IMR-90 (cell line): ENCODE data around the gene IGSF10. TPM values are rescaled to one million over a fixed set of nuclear protein-coding genes. Genes with fewer than 3 reads are reported as not detected.

Source experiments
- ATAC-seq: fragments of 200-7000 bp; cut with Tn5 transposase; 2 replicates; pipeline ENCODE4 v1.9.1; 2020; ENCODE audit warnings: low read depth, mild to moderate bottlenecking, moderate library complexity
- BruUV-seq: library from RNA; stranded (reverse); fragments of 400-500 nt; replicated peaks from 2 replicates; lab custom pipeline; 2021; lab: Mats Ljungman, UMichigan
- CTCF ChIA-PET: fragments of 300-600 bp; formaldehyde crosslinking; extraction: SDS; loops from one replicate; lab custom pipeline; 2021; ENCODE audit warnings: antibody characterized with exemption; lab: Yijun Ruan, JAX
- POLR2A ChIA-PET: fragments of 300-600 bp; sonication (Branson Sonifier 250); formaldehyde crosslinking; loops from one replicate; lab custom pipeline; 2022; ENCODE audit warnings: antibody characterized with exemption; ENCODE audit not compliant: unreplicated experiment; lab: Charles Lee
- DNase-seq: peaks from one replicate; pipeline ENCODE4 v3.0.0; 2013
- H2AFZ ChIP-seq: replicated peaks from 2 replicates; pipeline ENCODE3; 2013; ENCODE audit warnings: low read length, mild to moderate bottlenecking; ENCODE audit not compliant: poor library complexity
- H2AK5ac ChIP-seq: 2 replicates; pipeline ENCODE4 v1.6.1; 2013; ENCODE audit warnings: low read depth, low read length, inconsistent platforms
- H2AK9ac ChIP-seq: replicated peaks from 2 replicates; pipeline ENCODE3; 2013; ENCODE audit warnings: mild to moderate bottlenecking, low read depth, low read length, moderate library complexity; ENCODE audit not compliant: poor library complexity
- H2BK120ac ChIP-seq: 2 replicates; pipeline ENCODE4 v1.6.1; 2013; ENCODE audit warnings: low read depth, low read length, inconsistent platforms
- H2BK15ac ChIP-seq: 3 replicates; pipeline ENCODE4 v1.6.1; 2013; ENCODE audit warnings: low read depth, low read length, inconsistent platforms
- H2BK20ac ChIP-seq: 2 replicates; pipeline ENCODE4 v1.6.1; 2013; ENCODE audit warnings: low read depth, mild to moderate bottlenecking, inconsistent platforms, low read length, moderate library complexity
- H2BK5ac ChIP-seq: 2 replicates; pipeline ENCODE4 v1.6.1; 2013; ENCODE audit warnings: mild to moderate bottlenecking, low read depth, low read length, inconsistent platforms; ENCODE audit not compliant: poor library complexity, severe bottlenecking
- H3K14ac ChIP-seq: replicated peaks from 2 replicates; pipeline ENCODE4 v1.6.1; 2013; ENCODE audit warnings: low read depth, low read length, inconsistent platforms
- H3K18ac ChIP-seq: 2 replicates; pipeline ENCODE4 v1.6.1; 2013; ENCODE audit warnings: low read depth, low read length, control low read depth
- H3K23ac ChIP-seq: 2 replicates; pipeline ENCODE4 v1.6.1; 2013; ENCODE audit warnings: low read depth, low read length, inconsistent platforms
- H3K27ac ChIP-seq: 2 replicates; pipeline ENCODE4 v1.5.1; 2013; ENCODE audit warnings: mild to moderate bottlenecking, control low read depth, low read length; ENCODE audit not compliant: insufficient read depth
- H3K27me3 ChIP-seq: 2 replicates; pipeline ENCODE4 v1.6.1; 2013; ENCODE audit warnings: low read length; ENCODE audit not compliant: control insufficient read depth, insufficient read depth
- H3K36me3 ChIP-seq: 2 replicates; pipeline ENCODE4 v1.6.1; 2013; ENCODE audit warnings: low read length, mixed read lengths; ENCODE audit not compliant: control insufficient read depth, insufficient read depth
- H3K4ac ChIP-seq: 2 replicates; pipeline ENCODE4 v1.6.1; 2013; ENCODE audit warnings: low read depth, low read length, inconsistent platforms
- H3K4me1 ChIP-seq: 2 replicates; pipeline ENCODE4 v1.6.1; 2013; ENCODE audit warnings: low read length, mixed read lengths; ENCODE audit not compliant: control insufficient read depth, insufficient read depth
- H3K4me2 ChIP-seq: 2 replicates; pipeline ENCODE4 v1.6.1; 2013; ENCODE audit warnings: low read depth, mild to moderate bottlenecking, control low read depth, low read length, moderate library complexity
- H3K4me3 ChIP-seq: 2 replicates; pipeline ENCODE4 v1.5.1; 2013; ENCODE audit warnings: low read depth, mild to moderate bottlenecking, control low read depth, low read length, moderate library complexity; ENCODE audit not compliant: insufficient read depth
- H3K56ac ChIP-seq: 2 replicates; pipeline ENCODE4 v1.6.1; 2013; ENCODE audit warnings: low read length, inconsistent platforms; ENCODE audit not compliant: insufficient read depth; ENCODE audit errors: extremely low read depth
- H3K79me1 ChIP-seq, 2 experiments: 2 replicates each; pipeline ENCODE4 v1.6.1; 2013; ENCODE audit warnings: low read length in 2 of 2, inconsistent platforms in 1 of 2, low read depth in 1 of 2
- H3K9ac ChIP-seq: 2 replicates; pipeline ENCODE4 v1.6.1; 2013; ENCODE audit warnings: low read depth, low read length, control low read depth
- H3K9me1 ChIP-seq: 2 replicates; pipeline ENCODE4 v1.6.1; 2013; ENCODE audit warnings: low read length, inconsistent platforms; ENCODE audit not compliant: insufficient read depth
- H3K9me3 ChIP-seq: 2 replicates; pipeline ENCODE4 v1.6.1; 2013; ENCODE audit warnings: low read length; ENCODE audit not compliant: control insufficient read depth, insufficient read depth
- H4K20me1 ChIP-seq: 2 replicates; pipeline ENCODE4 v1.6.1; 2013; ENCODE audit warnings: low read length, inconsistent platforms; ENCODE audit not compliant: insufficient read depth
- H4K5ac ChIP-seq: 2 replicates; pipeline ENCODE4 v1.6.1; 2013; ENCODE audit warnings: mild to moderate bottlenecking, low read depth, low read length, control low read depth
- H4K8ac ChIP-seq, 2 experiments: 2 replicates each; pipeline ENCODE4 v1.6.1; 2013; ENCODE audit warnings: low read depth in 2 of 2, low read length in 2 of 2, control low read depth in 1 of 2, inconsistent platforms in 1 of 2
- H4K91ac ChIP-seq: 2 replicates; pipeline ENCODE4 v1.6.1; 2013; ENCODE audit warnings: low read depth, low read length, inconsistent platforms; ENCODE audit not compliant: insufficient read depth
- CEBPB ChIP-seq: IDR thresholded peaks from 2 replicates; pipeline ENCODE4 v1.6.1; 2012; ENCODE audit warnings: low read depth, low read length, improper control_type of control experiment
- CHD1 ChIP-seq: IDR thresholded peaks from 2 replicates; pipeline ENCODE4 v1.6.1; 2012; ENCODE audit warnings: low read depth, low read length, improper control_type of control experiment
- NFE2L2 ChIP-seq: fragments of 150-350 bp; IDR thresholded peaks from 2 replicates; pipeline ENCODE4 v1.6.1; 2016; ENCODE audit warnings: low read depth, mild to moderate bottlenecking, low read length
- POLR2A ChIP-seq: IDR thresholded peaks from 2 replicates; pipeline ENCODE4 v1.6.1; 2012; ENCODE audit warnings: mild to moderate bottlenecking, low read depth, low read length
- RFX5 ChIP-seq: IDR thresholded peaks from 2 replicates; pipeline ENCODE4 v1.8.0; 2012; ENCODE audit warnings: low read depth, mild to moderate bottlenecking, low read length, moderate library complexity
- SMC3 ChIP-seq: fragments of 150-350 bp; IDR thresholded peaks from 2 replicates; pipeline ENCODE4 v1.6.1; 2016; ENCODE audit warnings: low read depth, mild to moderate bottlenecking, antibody characterized with exemption, low read length, moderate library complexity
- WGBS, 2 experiments: methylation state at CpG; one replicate each; pipeline versions ENCODE4 v1.1.5 to v1.1.7; 2013; ENCODE audit warnings: missing lambda C conversion rate in 2 of 2; ENCODE audit not compliant: insufficient read length in 1 of 2; ENCODE audit errors: extremely low coverage in 2 of 2; 5-methylcytosine and 5-hydroxymethylcytosine counted together
- dilution Hi-C: fragments of 300-500 bp; cut with HindIII; formaldehyde crosslinking; loops from one replicate; pipeline ENCODE4 v1.14.3; 2018; ENCODE audit warnings: low sequenced_read_pairs; ENCODE audit not compliant: unreplicated experiment
- in situ Hi-C: fragments of 300-500 bp; cut with MboI; formaldehyde crosslinking; loops from 3 replicates; pipeline ENCODE4 v1.14.3; 2019; ENCODE audit warnings: low sequenced_read_pairs, inconsistent platforms, mixed read lengths
- intact Hi-C: fragments of 100-400 bp; cut with micrococcal nuclease; formaldehyde crosslinking; loops from 2 replicates; pipeline ENCODE4 v1.10.0; 2022
- polyA plus RNA-seq, 3 experiments: library from polyadenylated mRNA; depleted of rRNA; stranded (reverse); fragments of >200 nt; gene quantifications; 2 replicates each; pipeline ENCODE4 v1.2.3, GENCODE V29; 2012; ENCODE audit warnings: low replicate concordance in 1 of 3
- total RNA-seq: library from RNA; depleted of rRNA; stranded (reverse); fragments of >200 nt; gene quantifications from 2 replicates; pipeline ENCODE4 v1.2.3, GENCODE V29; 2012
- TF ChIP-seq, protein P1 (sequence below): conservative IDR thresholded peaks from 2 replicates; pipeline ENCODE4 v1.5.1; 2012; ENCODE audit warnings: mild to moderate bottlenecking, low read depth, low read length, improper control_type of control experiment

IGSF10 gene
- total and polyA plus RNA-seq, 2 of the 4 experiments (the other 2 are of a cell fraction), result under 0.01 to 0.07 TPM

DNA sequence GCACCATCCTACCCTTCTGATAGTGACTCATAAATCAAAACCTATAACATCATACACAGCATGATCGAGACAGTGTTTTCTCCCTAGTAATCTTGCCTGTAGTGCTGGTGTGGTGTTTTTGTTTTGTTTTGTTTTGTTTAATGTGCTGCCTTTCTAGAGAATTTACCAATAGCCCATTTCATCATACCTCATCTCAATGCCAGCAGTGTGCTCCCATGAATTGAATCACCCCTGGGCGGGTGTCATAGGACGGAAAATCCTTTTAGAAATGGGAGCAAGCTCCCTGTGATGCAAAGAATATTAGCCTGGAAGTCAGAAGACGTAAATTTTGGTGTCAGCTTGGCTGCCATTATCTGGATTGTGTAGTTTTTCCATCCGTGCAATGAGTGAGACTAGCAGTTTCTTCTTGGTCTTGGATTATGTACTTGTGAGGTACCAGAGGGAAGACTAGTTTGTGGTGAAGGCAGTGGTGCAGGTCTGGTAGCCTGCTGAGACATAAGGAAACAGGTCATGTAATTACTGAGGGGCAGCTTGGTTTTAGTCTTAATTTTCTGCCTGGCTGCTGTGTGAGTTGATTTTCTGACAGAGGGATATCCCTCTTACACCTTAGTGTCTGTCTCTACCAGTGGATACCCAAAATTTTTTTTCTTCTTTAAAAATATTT, 29.9 kb downstream of the IGSF10 start:
- 100% methylated on average over 3 of the region's 5 CpGs; no CpG with 5 or more reads in 1 of the 2 experiments for WGBS, 2 experiments
- in situ Hi-C loops (loop anchor here (10.0 kb wide), 1 partner anchor 206 kb away; no protein-coding TSS in a partner anchor), intact Hi-C loops (loop anchor here (10.0 kb wide), 1 partner anchor 266 kb away; no protein-coding TSS in a partner anchor), dilution Hi-C loops (no loop called here)
- no TSS peak for BruUV-seq
- Histone ChIP-seq H3K79me1 (no peaks in the 10 kb centered on the region), H2AK5ac (peak overlapping the region; percentile 68; the same call in 1 of the 2 replicates), H3K4me3 (no peak overlapping the region), H2BK15ac (no peak overlapping the region), H4K91ac (no peak overlapping the region), H3K9me3 (no peaks in the 10 kb centered on the region), H3K14ac (no peak overlapping the region), H2AK9ac (peak overlapping the region; percentile 78), H2BK20ac (no peak overlapping the region; the same call in 1 of the 2 replicates), H4K5ac (0 out of 2 replicates have a peak overlapping the region, but pooled peaks have one; percentile 20), H4K20me1 (no peaks in the 10 kb centered on the region), H3K9ac (no peak overlapping the region), H3K36me3 (no peaks in the 10 kb centered on the region), H3K18ac (peak overlapping the region; percentile 9; the same call in 1 of the 2 replicates), H3K4me2 (no peak overlapping the region), H3K23ac (no peak overlapping the region), H2AFZ (no peak overlapping the region), H3K4ac (0 out of 2 replicates have a peak overlapping the region, but pooled peaks have one; percentile 7), H3K56ac (no peak overlapping the region), H2BK5ac (no peak overlapping the region), H3K9me1 (peaks cover 13% of the 10 kb centered on the region), H3K4me1 (peaks cover 6% of the 10 kb centered on the region), H3K27me3 (no peaks in the 10 kb centered on the region), H3K27ac (no peak overlapping the region), H4K8ac (peak overlapping the region in 1 of 2 experiments; percentile 31; a peak in 2 of 4 replicates), H2BK120ac (peak overlapping the region; percentile 30)
- no peak for DNase-seq
- TF ChIP-seq, protein P1, sequence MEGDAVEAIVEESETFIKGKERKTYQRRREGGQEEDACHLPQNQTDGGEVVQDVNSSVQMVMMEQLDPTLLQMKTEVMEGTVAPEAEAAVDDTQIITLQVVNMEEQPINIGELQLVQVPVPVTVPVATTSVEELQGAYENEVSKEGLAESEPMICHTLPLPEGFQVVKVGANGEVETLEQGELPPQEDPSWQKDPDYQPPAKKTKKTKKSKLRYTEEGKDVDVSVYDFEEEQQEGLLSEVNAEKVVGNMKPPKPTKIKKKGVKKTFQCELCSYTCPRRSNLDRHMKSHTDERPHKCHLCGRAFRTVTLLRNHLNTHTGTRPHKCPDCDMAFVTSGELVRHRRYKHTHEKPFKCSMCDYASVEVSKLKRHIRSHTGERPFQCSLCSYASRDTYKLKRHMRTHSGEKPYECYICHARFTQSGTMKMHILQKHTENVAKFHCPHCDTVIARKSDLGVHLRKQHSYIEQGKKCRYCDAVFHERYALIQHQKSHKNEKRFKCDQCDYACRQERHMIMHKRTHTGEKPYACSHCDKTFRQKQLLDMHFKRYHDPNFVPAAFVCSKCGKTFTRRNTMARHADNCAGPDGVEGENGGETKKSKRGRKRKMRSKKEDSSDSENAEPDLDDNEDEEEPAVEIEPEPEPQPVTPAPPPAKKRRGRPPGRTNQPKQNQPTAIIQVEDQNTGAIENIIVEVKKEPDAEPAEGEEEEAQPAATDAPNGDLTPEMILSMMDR, result no peak
- TF ChIP-seq CEBPB (no peak), RFX5 (no peak), NFE2L2 (no peak), POLR2A (no peak), SMC3 (no peak), CHD1 (no peak)
- ChIA-PET POLR2A (no interaction called here), CTCF (interaction anchor here (1.2 kb wide), 1 partner anchor 10 kb away, joined by 3 read pairs; no protein-coding TSS in a partner anchor)
- ATAC-seq, result no peak
